ENCODE results near the gene ARHGEF28.

GRCh38 chr5:73592551-73592950 lies 33.4 kb upstream of the ARHGEF28 start:
- TF ChIP-seq, protein P1, sequence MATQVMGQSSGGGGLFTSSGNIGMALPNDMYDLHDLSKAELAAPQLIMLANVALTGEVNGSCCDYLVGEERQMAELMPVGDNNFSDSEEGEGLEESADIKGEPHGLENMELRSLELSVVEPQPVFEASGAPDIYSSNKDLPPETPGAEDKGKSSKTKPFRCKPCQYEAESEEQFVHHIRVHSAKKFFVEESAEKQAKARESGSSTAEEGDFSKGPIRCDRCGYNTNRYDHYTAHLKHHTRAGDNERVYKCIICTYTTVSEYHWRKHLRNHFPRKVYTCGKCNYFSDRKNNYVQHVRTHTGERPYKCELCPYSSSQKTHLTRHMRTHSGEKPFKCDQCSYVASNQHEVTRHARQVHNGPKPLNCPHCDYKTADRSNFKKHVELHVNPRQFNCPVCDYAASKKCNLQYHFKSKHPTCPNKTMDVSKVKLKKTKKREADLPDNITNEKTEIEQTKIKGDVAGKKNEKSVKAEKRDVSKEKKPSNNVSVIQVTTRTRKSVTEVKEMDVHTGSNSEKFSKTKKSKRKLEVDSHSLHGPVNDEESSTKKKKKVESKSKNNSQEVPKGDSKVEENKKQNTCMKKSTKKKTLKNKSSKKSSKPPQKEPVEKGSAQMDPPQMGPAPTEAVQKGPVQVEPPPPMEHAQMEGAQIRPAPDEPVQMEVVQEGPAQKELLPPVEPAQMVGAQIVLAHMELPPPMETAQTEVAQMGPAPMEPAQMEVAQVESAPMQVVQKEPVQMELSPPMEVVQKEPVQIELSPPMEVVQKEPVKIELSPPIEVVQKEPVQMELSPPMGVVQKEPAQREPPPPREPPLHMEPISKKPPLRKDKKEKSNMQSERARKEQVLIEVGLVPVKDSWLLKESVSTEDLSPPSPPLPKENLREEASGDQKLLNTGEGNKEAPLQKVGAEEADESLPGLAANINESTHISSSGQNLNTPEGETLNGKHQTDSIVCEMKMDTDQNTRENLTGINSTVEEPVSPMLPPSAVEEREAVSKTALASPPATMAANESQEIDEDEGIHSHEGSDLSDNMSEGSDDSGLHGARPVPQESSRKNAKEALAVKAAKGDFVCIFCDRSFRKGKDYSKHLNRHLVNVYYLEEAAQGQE (IDR thresholded peaks at IDR 0.05; ENCODE audit: insufficient replicate concordance, low read depth) = no peak
- TF ChIP-seq CTCF (IDR thresholded peaks at IDR 0.05; ENCODE audit: insufficient read depth, low read length) = no peak
- TF ChIP-seq POLR2AphosphoS5 (IDR thresholded peaks at IDR 0.05; ENCODE audit: low read depth) = no peak

Measured in HL-60 (cell line).